ENCODE data around the gene THSD4.

THSD4 gene

GRCh38 chr15:71638876-71639275, 523.6 kb downstream of the THSD4 start:
- no peak for TF ChIP-seq CTCF (IDR thresholded peaks at IDR 0.05; ENCODE audit: control insufficient read depth, extremely low read depth, insufficient read depth)
- H3K4me3 ChIP-seq (ENCODE audit: low read depth, low read length), result no peak overlapping the region
- no peak for DNase-seq (ENCODE audit: low read depth)

GRCh38 chr15:71639471-71639870, 524.2 kb downstream of the THSD4 start:
- DNase-seq (ENCODE audit: low read depth), result no peak
- no peak for TF ChIP-seq CTCF (IDR thresholded peaks at IDR 0.05; ENCODE audit: control insufficient read depth, extremely low read depth, insufficient read depth)
- H3K4me3 ChIP-seq (ENCODE audit: low read depth, low read length), result no peak overlapping the region

- no peak for DNase-seq (ENCODE audit: low read depth)
Measured at GRCh38 chr15:71643918-71644317, 528.6 kb downstream of the THSD4 start.

GRCh38 chr15:71646767-71647486, 531.7 kb downstream of the THSD4 start:
- no peak for DNase-seq (ENCODE audit: low read depth)
- no peak overlapping the region for H3K4me3 ChIP-seq (ENCODE audit: low read depth, low read length)
- no peak for TF ChIP-seq CTCF (IDR thresholded peaks at IDR 0.05; ENCODE audit: control insufficient read depth, extremely low read depth, insufficient read depth)

More at GRCh38 chr15:71643918-71644317, 528.6 kb downstream of the THSD4 start:
- TF ChIP-seq CTCF (IDR thresholded peaks at IDR 0.05; ENCODE audit: control insufficient read depth, extremely low read depth, insufficient read depth), result no peak
- H3K4me3 ChIP-seq (ENCODE audit: low read depth, low read length), result no peak overlapping the region

GRCh38 chr15:71647487-71647808, 532.2 kb downstream of the THSD4 start:
- no peak for DNase-seq (ENCODE audit: low read depth)
- H3K4me3 ChIP-seq (ENCODE audit: low read depth, low read length), result no peak overlapping the region
- TF ChIP-seq CTCF (IDR thresholded peaks at IDR 0.05; ENCODE audit: control insufficient read depth, extremely low read depth, insufficient read depth), result no peak

GRCh38 chr15:71648095-71648494, 532.8 kb downstream of the THSD4 start:
- no peak for TF ChIP-seq CTCF (IDR thresholded peaks at IDR 0.05; ENCODE audit: control insufficient read depth, extremely low read depth, insufficient read depth)
- H3K4me3 ChIP-seq (ENCODE audit: low read depth, low read length), result no peak overlapping the region
- no peak for DNase-seq (ENCODE audit: low read depth)

GRCh38 chr15:71649894-71650293, 534.6 kb downstream of the THSD4 start:
- DNase-seq (ENCODE audit: low read depth), result peak; percentile 40
- H3K4me3 ChIP-seq (ENCODE audit: low read depth, low read length), result no peak overlapping the region
- no peak for TF ChIP-seq CTCF (IDR thresholded peaks at IDR 0.05; ENCODE audit: control insufficient read depth, extremely low read depth, insufficient read depth)
